ENCODE results near the gene OR1K1.
A peak's percentile ranks its signal among the peaks of the same experiment; 100 is the strongest.
"Not testable (repeated sequence)": the region's sequence is repeated elsewhere in the genome, so short reads cannot be mapped to it uniquely, and the experiment has no call there.

Gene OR1K1

GRCh38 chr9:122822056-122822455 is 22.1 kb downstream of the OR1K1 start:
- H3K27me3 ChIP-seq (ENCODE audit: insufficient read depth, low read length, poor library complexity) = no peaks in the 10 kb centered on the region
- no peak overlapping the region for H3K4me3 ChIP-seq (ENCODE audit: low read length)
- no peak overlapping the region for H3K27ac ChIP-seq (ENCODE audit: low read depth, low read length)
- no peak overlapping the region for H2BK120ac ChIP-seq (ENCODE audit: low read depth, low read length)
- no peak overlapping the region for H4K8ac ChIP-seq (ENCODE audit: low read depth, low read length)
- H2BK15ac ChIP-seq (replicated peaks; ENCODE audit: low read depth) = no peak overlapping the region
- H4K5ac ChIP-seq (ENCODE audit: low read length) = no peak overlapping the region
- no peak overlapping the region for H3K23ac ChIP-seq (ENCODE audit: low read length)
- peaks cover 17% of the 10 kb centered on the region for H3K79me1 ChIP-seq (ENCODE audit: low read length)
- H3K4me1 ChIP-seq (ENCODE audit: control insufficient read depth, low read depth, low read length) = peaks cover 2% of the 10 kb centered on the region
- no peak for DNase-seq
- no CpG with 5 or more reads among the region's 6 CpGs for WGBS (ENCODE audit: extremely low coverage, insufficient coverage, low lambda C conversion rate)
- no peak overlapping the region for H3K18ac ChIP-seq (ENCODE audit: low read length)
- no peak overlapping the region for H3K4me2 ChIP-seq (ENCODE audit: low read length)
- no peak overlapping the region for H3K56ac ChIP-seq (ENCODE audit: low read length)
- peaks cover 14% of the 10 kb centered on the region for H3K36me3 ChIP-seq (ENCODE audit: control insufficient read depth, insufficient read depth, low read length)
- H3K4ac ChIP-seq (ENCODE audit: low read depth, low read length) = no peak overlapping the region
- no peak overlapping the region for H2AK5ac ChIP-seq (ENCODE audit: low read length)
- no peak overlapping the region for H2BK5ac ChIP-seq (ENCODE audit: low read length)
- H3K9ac ChIP-seq (ENCODE audit: low read length) = no peak overlapping the region
- H3K79me2 ChIP-seq (ENCODE audit: control insufficient read depth, insufficient read depth, low read length) = peaks cover 12% of the 10 kb centered on the region

- Histone ChIP-seq H3K36me3 (ENCODE audit: control insufficient read depth, insufficient read depth, low read length) (peaks cover 14% of the 10 kb centered on the region), H3K4me3 (ENCODE audit: low read length) (no peak overlapping the region), H4K8ac (ENCODE audit: low read depth, low read length) (no peak overlapping the region), H3K23ac (ENCODE audit: low read length) (no peak overlapping the region), H3K9ac (ENCODE audit: low read length) (no peak overlapping the region), H2AK5ac (ENCODE audit: low read length) (no peak overlapping the region), H3K79me2 (ENCODE audit: control insufficient read depth, insufficient read depth, low read length) (peaks cover 19% of the 10 kb centered on the region), H3K27me3 (ENCODE audit: insufficient read depth, low read length, poor library complexity) (no peaks in the 10 kb centered on the region), H3K4ac (ENCODE audit: low read depth, low read length) (no peak overlapping the region), H3K79me1 (ENCODE audit: low read length) (peaks cover 21% of the 10 kb centered on the region), H3K4me1 (ENCODE audit: control insufficient read depth, low read depth, low read length) (peaks cover 3% of the 10 kb centered on the region), H2BK15ac (replicated peaks; ENCODE audit: low read depth) (no peak overlapping the region), H2BK5ac (ENCODE audit: low read length) (no peak overlapping the region), H2BK120ac (ENCODE audit: low read depth, low read length) (no peak overlapping the region), H3K4me2 (ENCODE audit: low read length) (no peak overlapping the region), H4K5ac (ENCODE audit: low read length) (no peak overlapping the region), H3K56ac (ENCODE audit: low read length) (no peak overlapping the region), H3K27ac (ENCODE audit: low read depth, low read length) (no peak overlapping the region), H3K18ac (ENCODE audit: low read length) (no peak overlapping the region)
- no peak for DNase-seq
- no CpG with 5 or more reads among the region's 4 CpGs for WGBS (ENCODE audit: extremely low coverage, insufficient coverage, low lambda C conversion rate)
Observed at GRCh38 chr9:122822938-122823337, 23.0 kb downstream of the OR1K1 start.

GRCh38 chr9:122827761-122828093 is 27.8 kb downstream of the OR1K1 start:
- Histone ChIP-seq H4K5ac (ENCODE audit: low read length) (no peak overlapping the region), H2AK5ac (ENCODE audit: low read length) (no peak overlapping the region), H3K4me1 (ENCODE audit: control insufficient read depth, low read depth, low read length) (peaks cover 3% of the 10 kb centered on the region), H3K4ac (ENCODE audit: low read depth, low read length) (no peak overlapping the region), H3K27ac (ENCODE audit: low read depth, low read length) (peak overlapping the region; percentile 95), H3K18ac (ENCODE audit: low read length) (no peak overlapping the region), H3K4me2 (ENCODE audit: low read length) (peak overlapping the region; percentile 61), H3K56ac (ENCODE audit: low read length) (peak overlapping the region; percentile 94), H3K79me1 (ENCODE audit: low read length) (peaks cover 21% of the 10 kb centered on the region), H2BK120ac (ENCODE audit: low read depth, low read length) (no peak overlapping the region), H3K79me2 (ENCODE audit: control insufficient read depth, insufficient read depth, low read length) (peaks cover 19% of the 10 kb centered on the region), H3K23ac (ENCODE audit: low read length) (no peak overlapping the region), H3K27me3 (ENCODE audit: insufficient read depth, low read length, poor library complexity) (no peaks in the 10 kb centered on the region), H2BK5ac (ENCODE audit: low read length) (peak overlapping the region; percentile 23), H2BK15ac (replicated peaks; ENCODE audit: low read depth) (no peak overlapping the region), H4K8ac (ENCODE audit: low read depth, low read length) (no peak overlapping the region), H3K4me3 (ENCODE audit: low read length) (peak overlapping the region; percentile 92), H3K36me3 (ENCODE audit: control insufficient read depth, insufficient read depth, low read length) (peaks cover 4% of the 10 kb centered on the region), H3K9ac (ENCODE audit: low read length) (peak overlapping the region; percentile 94)
- WGBS (ENCODE audit: extremely low coverage, insufficient coverage, low lambda C conversion rate) = no CpG with 5 or more reads among the region's 8 CpGs
- DNase-seq = peak; percentile 87

- not testable (repeated sequence) for H2BK5ac ChIP-seq (ENCODE audit: low read length); H3K18ac ChIP-seq (ENCODE audit: low read length); H2BK15ac ChIP-seq (replicated peaks; ENCODE audit: low read depth); H3K27ac ChIP-seq (ENCODE audit: low read depth, low read length); H3K4ac ChIP-seq (ENCODE audit: low read depth, low read length); H2AK5ac ChIP-seq (ENCODE audit: low read length); H3K4me3 ChIP-seq (ENCODE audit: low read length); H3K4me1 ChIP-seq (ENCODE audit: control insufficient read depth, low read depth, low read length); H3K4me2 ChIP-seq (ENCODE audit: low read length); DNase-seq; H3K36me3 ChIP-seq (ENCODE audit: control insufficient read depth, insufficient read depth, low read length); H4K5ac ChIP-seq (ENCODE audit: low read length); H2BK120ac ChIP-seq (ENCODE audit: low read depth, low read length); H3K27me3 ChIP-seq (ENCODE audit: insufficient read depth, low read length, poor library complexity); H3K23ac ChIP-seq (ENCODE audit: low read length)
- Histone ChIP-seq H3K79me2 (ENCODE audit: control insufficient read depth, insufficient read depth, low read length) (peaks cover 17% of the 10 kb centered on the region), H3K56ac (ENCODE audit: low read length) (peak overlapping the region; percentile 44), H3K79me1 (ENCODE audit: low read length) (peaks cover 18% of the 10 kb centered on the region), H3K9ac (ENCODE audit: low read length) (peak overlapping the region; percentile 53), H4K8ac (ENCODE audit: low read depth, low read length) (peak overlapping the region; percentile 95)
- no CpG with 5 or more reads among the region's 18 CpGs for WGBS (ENCODE audit: extremely low coverage, insufficient coverage, low lambda C conversion rate)
Observed at GRCh38 chr9:122828965-122829284, 29.0 kb downstream of the OR1K1 start.

GRCh38 chr9:122832194-122832593 is 32.3 kb downstream of the OR1K1 start:
- Histone ChIP-seq H4K8ac (ENCODE audit: low read depth, low read length) (no peak overlapping the region), H2AK5ac (ENCODE audit: low read length) (no peak overlapping the region), H2BK120ac (ENCODE audit: low read depth, low read length) (no peak overlapping the region), H3K79me1 (ENCODE audit: low read length) (peaks cover 3% of the 10 kb centered on the region), H3K27me3 (ENCODE audit: insufficient read depth, low read length, poor library complexity) (no peaks in the 10 kb centered on the region), H3K36me3 (ENCODE audit: control insufficient read depth, insufficient read depth, low read length) (no peaks in the 10 kb centered on the region), H3K4me2 (ENCODE audit: low read length) (no peak overlapping the region), H3K56ac (ENCODE audit: low read length) (no peak overlapping the region), H2BK5ac (ENCODE audit: low read length) (no peak overlapping the region), H3K23ac (ENCODE audit: low read length) (no peak overlapping the region), H2BK15ac (replicated peaks; ENCODE audit: low read depth) (no peak overlapping the region), H3K9ac (ENCODE audit: low read length) (no peak overlapping the region), H3K4me1 (ENCODE audit: control insufficient read depth, low read depth, low read length) (no peaks in the 10 kb centered on the region), H3K4me3 (ENCODE audit: low read length) (no peak overlapping the region), H3K79me2 (ENCODE audit: control insufficient read depth, insufficient read depth, low read length) (peaks cover 5% of the 10 kb centered on the region), H3K27ac (ENCODE audit: low read depth, low read length) (no peak overlapping the region), H3K4ac (ENCODE audit: low read depth, low read length) (no peak overlapping the region), H3K18ac (ENCODE audit: low read length) (no peak overlapping the region), H4K5ac (ENCODE audit: low read length) (no peak overlapping the region)
- no CpG with 5 or more reads among the region's 3 CpGs for WGBS (ENCODE audit: extremely low coverage, insufficient coverage, low lambda C conversion rate)
- no peak for DNase-seq

- no peak overlapping the region for H3K9ac ChIP-seq (ENCODE audit: low read length)
- H3K4me1 ChIP-seq (ENCODE audit: control insufficient read depth, low read depth, low read length) = no peaks in the 10 kb centered on the region
- H2BK5ac ChIP-seq (ENCODE audit: low read length) = no peak overlapping the region
- H4K5ac ChIP-seq (ENCODE audit: low read length) = no peak overlapping the region
- H3K79me2 ChIP-seq (ENCODE audit: control insufficient read depth, insufficient read depth, low read length) = no peaks in the 10 kb centered on the region
- H3K4me3 ChIP-seq (ENCODE audit: low read length) = no peak overlapping the region
- no peak overlapping the region for H2BK15ac ChIP-seq (replicated peaks; ENCODE audit: low read depth)
- H2BK120ac ChIP-seq (ENCODE audit: low read depth, low read length) = no peak overlapping the region
- no peak overlapping the region for H3K4ac ChIP-seq (ENCODE audit: low read depth, low read length)
- no peaks in the 10 kb centered on the region for H3K27me3 ChIP-seq (ENCODE audit: insufficient read depth, low read length, poor library complexity)
- H3K23ac ChIP-seq (ENCODE audit: low read length) = no peak overlapping the region
- H2AK5ac ChIP-seq (ENCODE audit: low read length) = no peak overlapping the region
- no peak overlapping the region for H3K18ac ChIP-seq (ENCODE audit: low read length)
- H3K79me1 ChIP-seq (ENCODE audit: low read length) = no peaks in the 10 kb centered on the region
- H3K36me3 ChIP-seq (ENCODE audit: control insufficient read depth, insufficient read depth, low read length) = no peaks in the 10 kb centered on the region
- DNase-seq = peak; percentile 59
- H3K4me2 ChIP-seq (ENCODE audit: low read length) = no peak overlapping the region
- no CpG with 5 or more reads among the region's 4 CpGs for WGBS (ENCODE audit: extremely low coverage, insufficient coverage, low lambda C conversion rate)
- peak overlapping the region; percentile 42 for H3K56ac ChIP-seq (ENCODE audit: low read length)
- no peak overlapping the region for H4K8ac ChIP-seq (ENCODE audit: low read depth, low read length)
- H3K27ac ChIP-seq (ENCODE audit: low read depth, low read length) = no peak overlapping the region
Observed at GRCh38 chr9:122835313-122835731, 35.4 kb downstream of the OR1K1 start.
